HEK293 (cell line): ENCODE results near the gene NRIP2.

Source experiments
- BCL6B ChIP-seq: fragments of 450-650 bp; formaldehyde crosslinking; IDR thresholded peaks from 2 replicates; pipeline ENCODE4 v1.5.1; 2017; ENCODE audit warnings: missing biosample characterization, missing genetic modification characterization
- CTCF ChIP-seq: fragments of 450-650 bp; formaldehyde crosslinking; IDR thresholded peaks from 2 replicates; pipeline ENCODE4 v1.5.1; 2016; ENCODE audit warnings: missing biosample characterization, missing genetic modification characterization
- KLF1 ChIP-seq: fragments of 450-650 bp; formaldehyde crosslinking; IDR thresholded peaks from 2 replicates; pipeline ENCODE4 v1.5.1; 2016; ENCODE audit warnings: missing biosample characterization, missing genetic modification characterization
- PRDM10 ChIP-seq: fragments of 450-650 bp; formaldehyde crosslinking; IDR thresholded peaks from 2 replicates; pipeline ENCODE4 v1.5.1; 2016; ENCODE audit warnings: missing biosample characterization, missing genetic modification characterization
- PRDM6 ChIP-seq: fragments of 450-650 bp; formaldehyde crosslinking; IDR thresholded peaks from 2 replicates; pipeline ENCODE4 v1.5.1; 2017; ENCODE audit warnings: missing biosample characterization, missing genetic modification characterization
- YY1 ChIP-seq: fragments of 450-650 bp; formaldehyde crosslinking; IDR thresholded peaks from 2 replicates; pipeline ENCODE4 v1.5.1; 2018; ENCODE audit warnings: missing biosample characterization, missing genetic modification characterization
- ZNF140 ChIP-seq: fragments of 450-650 bp; formaldehyde crosslinking; IDR thresholded peaks from 2 replicates; pipeline ENCODE4 v1.5.1; 2016; ENCODE audit warnings: missing biosample characterization, missing genetic modification characterization
- ZNF16 ChIP-seq: fragments of 450-650 bp; formaldehyde crosslinking; IDR thresholded peaks from 2 replicates; pipeline ENCODE4 v1.5.1; 2016; ENCODE audit warnings: low read depth, missing biosample characterization, missing genetic modification characterization
- ZNF654 ChIP-seq: fragments of 450-650 bp; formaldehyde crosslinking; IDR thresholded peaks from 2 replicates; pipeline ENCODE4 v1.5.1; 2016; ENCODE audit warnings: low read depth, missing biosample characterization, missing genetic modification characterization
- ZSCAN4 ChIP-seq: fragments of 450-650 bp; formaldehyde crosslinking; IDR thresholded peaks from 2 replicates; pipeline ENCODE4 v1.5.1; 2017; ENCODE audit warnings: missing biosample characterization, missing genetic modification characterization

- no peak for TF ChIP-seq CTCF
- no peak for TF ChIP-seq PRDM6 (tag by site-specific recombination)
- no peak for TF ChIP-seq ZNF140 (tag by site-specific recombination)
- no peak for TF ChIP-seq KLF1
- TF ChIP-seq ZNF16 (tag by site-specific recombination) = no peak
- TF ChIP-seq ZNF654 (tag by site-specific recombination) = no peak
- TF ChIP-seq BCL6B (tag by site-specific recombination) = no peak
- TF ChIP-seq YY1 = no peak
- TF ChIP-seq ZSCAN4 (tag by site-specific recombination) = no peak
- TF ChIP-seq PRDM10 (tag by site-specific recombination) = no peak
Measured at GRCh38 chr12:2833327-2833726, 1.5 kb downstream of the NRIP2 start.
